Upper lobe of left lung (tissue), 6 donors: ENCODE results near the gene EPHA2. TPM values are rescaled to one million over a fixed set of nuclear protein-coding genes. Genes with fewer than 3 reads are reported as not detected.

Experiments
- ATAC-seq, 2 donors: fragments of 200-7000 bp; cut with Tn5 transposase; one replicate each; pipeline ENCODE4 v1.9.1; 2022; ENCODE audit warnings: mild to moderate bottlenecking in 2 of 2, moderate library complexity in 2 of 2; ENCODE audit not compliant: low FRiP score in 2 of 2
- DNase-seq, 2 donors: peaks; one replicate each; pipeline ENCODE4 v3.0.0-alpha.2; 2019 to 2020
- H3K27ac ChIP-seq, 4 donors: fragments of 200-600 bp; sonication (generic); one replicate each; pipeline ENCODE4 v1.5.1; 2016 to 2019
- H3K27me3 ChIP-seq, 4 donors: fragments of 200-600 bp; sonication (generic); one replicate each; pipeline ENCODE4 v1.5.1; 2017 to 2019
- H3K36me3 ChIP-seq, 4 donors: fragments of 200-600 bp; sonication (generic); one replicate each; pipeline ENCODE4 v1.5.1; 2016 to 2019
- H3K4me1 ChIP-seq, 4 donors: fragments of 200-600 bp; sonication (generic); one replicate each; pipeline ENCODE4 v1.5.1; 2018 to 2019
- H3K4me3 ChIP-seq, 4 donors: fragments of 200-600 bp; sonication (generic); one replicate each; pipeline ENCODE4 v1.5.1; 2017 to 2019; ENCODE audit warnings: mild to moderate bottlenecking in 2 of 4, moderate library complexity in 1 of 4
- H3K9me3 ChIP-seq, 4 donors: fragments of 200-600 bp; sonication (generic); one replicate each; pipeline ENCODE4 v1.5.1; 2018 to 2019
- EP300 ChIP-seq, 4 donors: sonication (generic); formaldehyde crosslinking; IDR thresholded peaks; one replicate each; pipeline ENCODE4 v1.5.1; 2017; ENCODE audit warnings: antibody characterized with exemption in 4 of 4, control low read depth in 2 of 4
- POLR2A ChIP-seq, 4 donors: fragments of 450-650 bp; IDR thresholded peaks; one replicate each; pipeline ENCODE4 v1.5.1; 2016 to 2017; ENCODE audit warnings: antibody characterized with exemption in 4 of 4, mild to moderate bottlenecking in 2 of 4
- POLR2AphosphoS5 ChIP-seq, 2 donors: sonication (generic); formaldehyde crosslinking; IDR thresholded peaks; one replicate each; pipeline ENCODE4 v1.5.1; 2017; ENCODE audit warnings: antibody characterized with exemption in 2 of 2
- WGBS, 2 donors: methylation state at CpG; one replicate each; pipeline ENCODE4 v1.1.5; 2017 to 2018; 5-methylcytosine and 5-hydroxymethylcytosine counted together
- total RNA-seq, 6 donors: library from RNA; depleted of rRNA in 4 of 6; stranded (reverse); fragments of >200 nt in 4 of 6; gene quantifications; one replicate each; pipeline versions ENCODE4 v1.1.0 to v1.2.1, GENCODE V29; 2016 to 2021
- TF ChIP-seq, protein P1 (sequence below), 6 experiments: fragments of 450-650 bp in 4 of 6; fragments of 200-600 bp in 2 of 6; sonication (generic) in 2 of 6; IDR thresholded peaks; one replicate each; pipeline ENCODE4 v1.5.1; 2016 to 2019; ENCODE audit warnings: antibody characterized with exemption in 6 of 6
- donor health status: DM: no; HTN: no; CAD: no; lungs with moderate emphysema.
- donor health status: DM: no; HTN: yes; CAD: no; lungs with severe emphysema.

EPHA2 gene
- total RNA-seq, 6 donors from 2014 or later: 21.0 to 66.3 (median 38.7) TPM

GRCh38 chr1:16150508-16150907, 5.4 kb downstream of the EPHA2 start:
- Histone ChIP-seq H3K36me3 (peaks cover 0 to 36% (median 25%) of the 10 kb centered on the region in 4 donors), H3K27ac (peak overlapping the region; percentile 40 to 96 (median 68)), H3K4me1 (peaks cover 68 to 74% (median 70%) of the 10 kb centered on the region in 4 donors), H3K27me3 (no peaks in the 10 kb centered on the region), H3K4me3 (no peak overlapping the region), H3K9me3 (no peaks in the 10 kb centered on the region)
- TF ChIP-seq, protein P1, sequence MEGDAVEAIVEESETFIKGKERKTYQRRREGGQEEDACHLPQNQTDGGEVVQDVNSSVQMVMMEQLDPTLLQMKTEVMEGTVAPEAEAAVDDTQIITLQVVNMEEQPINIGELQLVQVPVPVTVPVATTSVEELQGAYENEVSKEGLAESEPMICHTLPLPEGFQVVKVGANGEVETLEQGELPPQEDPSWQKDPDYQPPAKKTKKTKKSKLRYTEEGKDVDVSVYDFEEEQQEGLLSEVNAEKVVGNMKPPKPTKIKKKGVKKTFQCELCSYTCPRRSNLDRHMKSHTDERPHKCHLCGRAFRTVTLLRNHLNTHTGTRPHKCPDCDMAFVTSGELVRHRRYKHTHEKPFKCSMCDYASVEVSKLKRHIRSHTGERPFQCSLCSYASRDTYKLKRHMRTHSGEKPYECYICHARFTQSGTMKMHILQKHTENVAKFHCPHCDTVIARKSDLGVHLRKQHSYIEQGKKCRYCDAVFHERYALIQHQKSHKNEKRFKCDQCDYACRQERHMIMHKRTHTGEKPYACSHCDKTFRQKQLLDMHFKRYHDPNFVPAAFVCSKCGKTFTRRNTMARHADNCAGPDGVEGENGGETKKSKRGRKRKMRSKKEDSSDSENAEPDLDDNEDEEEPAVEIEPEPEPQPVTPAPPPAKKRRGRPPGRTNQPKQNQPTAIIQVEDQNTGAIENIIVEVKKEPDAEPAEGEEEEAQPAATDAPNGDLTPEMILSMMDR (IDR thresholded peaks at IDR 0.05): no peak
- no peak for TF ChIP-seq POLR2A (IDR thresholded peaks at IDR 0.05)
- TF ChIP-seq EP300 (IDR thresholded peaks at IDR 0.05): no peak
- no peak for TF ChIP-seq POLR2AphosphoS5 (IDR thresholded peaks at IDR 0.05)
- no peak for ATAC-seq
- WGBS, 2 donors: 62 to 74% methylated on average over 4 to 6 of the region's 6 CpGs
- DNase-seq: no peak

DNA sequence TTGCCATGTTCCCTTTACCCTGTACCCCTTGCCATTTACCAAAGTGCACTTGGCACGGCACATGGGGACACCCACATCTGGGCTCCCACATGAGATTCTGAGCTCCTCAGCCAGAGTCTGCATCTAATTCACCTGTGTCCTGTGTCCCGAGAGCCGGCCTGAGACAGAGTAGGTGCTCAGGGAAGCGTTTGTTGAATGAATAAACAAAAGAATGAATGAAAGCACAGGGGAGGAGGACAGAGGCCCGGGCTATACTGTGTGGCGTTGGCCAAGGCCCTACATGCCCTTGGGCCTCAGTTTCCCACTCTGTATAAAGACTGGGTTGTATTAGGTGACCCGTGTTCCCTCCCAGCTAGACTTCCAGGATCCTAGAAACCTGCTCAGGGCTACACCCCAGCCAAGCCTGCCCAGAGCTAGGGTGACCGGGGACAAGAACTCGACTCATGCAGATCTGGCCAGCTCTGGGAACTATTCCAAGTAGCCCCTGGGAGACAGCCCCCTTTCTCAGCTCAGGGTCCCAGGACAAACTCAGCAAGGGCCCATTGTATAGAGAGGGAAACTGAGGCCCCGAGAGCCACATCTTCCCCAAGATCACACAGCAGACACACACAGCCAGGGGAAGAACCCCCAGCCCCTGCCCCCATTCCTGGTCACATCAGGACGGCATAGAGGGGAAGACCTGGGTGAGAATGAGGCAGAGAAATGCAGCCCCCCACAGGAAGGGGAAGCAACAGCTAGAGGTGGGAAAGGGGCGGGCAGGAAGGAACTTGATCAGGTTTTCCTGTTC, 6.0 kb downstream of the EPHA2 start:
- no peak for DNase-seq
- Histone ChIP-seq H3K4me3 (no peak overlapping the region), H3K36me3 (peaks cover 0 to 36% (median 25%) of the 10 kb centered on the region in 4 donors), H3K27ac (peak overlapping the region in 3 of 4 donors; percentile 44 to 96 (median 91)), H3K4me1 (peaks cover 68 to 74% (median 71%) of the 10 kb centered on the region in 4 donors), H3K9me3 (no peaks in the 10 kb centered on the region), H3K27me3 (no peaks in the 10 kb centered on the region)
- no peak for ATAC-seq
- WGBS, 2 donors: 81 to 87% methylated on average over 9 to 12 of the region's 12 CpGs
- TF ChIP-seq POLR2AphosphoS5 (IDR thresholded peaks at IDR 0.05): no peak
- TF ChIP-seq, protein P1 (IDR thresholded peaks at IDR 0.05): no peak
- no peak for TF ChIP-seq EP300 (IDR thresholded peaks at IDR 0.05)
- no peak for TF ChIP-seq POLR2A (IDR thresholded peaks at IDR 0.05)

DNA sequence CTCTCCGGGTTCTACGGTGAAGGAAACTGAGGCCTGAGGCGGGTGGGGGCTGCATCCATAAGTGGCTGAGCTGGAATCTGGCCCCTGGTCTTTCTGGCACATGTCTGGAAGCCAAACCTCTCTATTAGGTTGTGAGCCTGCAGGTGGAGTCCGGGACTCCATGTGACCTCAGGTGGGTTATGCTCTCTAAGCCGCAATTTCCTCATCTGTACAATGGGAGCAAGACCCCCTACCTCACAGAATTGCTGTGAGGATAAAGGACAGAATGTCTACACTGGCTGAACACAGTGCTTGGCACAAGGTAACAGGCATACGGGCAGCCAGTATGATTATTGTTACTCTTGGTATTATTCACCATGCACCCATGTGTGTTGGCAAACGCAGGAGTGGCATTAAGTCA, 6.7 kb downstream of the EPHA2 start:
- no peak for TF ChIP-seq POLR2A (IDR thresholded peaks at IDR 0.05)
- TF ChIP-seq POLR2AphosphoS5 (IDR thresholded peaks at IDR 0.05): no peak
- TF ChIP-seq, protein P1 (IDR thresholded peaks at IDR 0.05): no peak
- no peak for TF ChIP-seq EP300 (IDR thresholded peaks at IDR 0.05)
- WGBS, 2 donors: 97 to 99% methylated on average over 6 to 7 of the region's 7 CpGs
- Histone ChIP-seq H3K27ac (no peak overlapping the region), H3K4me1 (peaks cover 70 to 76% (median 73%) of the 10 kb centered on the region in 4 donors), H3K9me3 (no peaks in the 10 kb centered on the region), H3K4me3 (no peak overlapping the region), H3K27me3 (no peaks in the 10 kb centered on the region), H3K36me3 (peaks cover 0 to 36% (median 25%) of the 10 kb centered on the region in 4 donors)
- ATAC-seq (no peak), DNase-seq (no peak)

DNA sequence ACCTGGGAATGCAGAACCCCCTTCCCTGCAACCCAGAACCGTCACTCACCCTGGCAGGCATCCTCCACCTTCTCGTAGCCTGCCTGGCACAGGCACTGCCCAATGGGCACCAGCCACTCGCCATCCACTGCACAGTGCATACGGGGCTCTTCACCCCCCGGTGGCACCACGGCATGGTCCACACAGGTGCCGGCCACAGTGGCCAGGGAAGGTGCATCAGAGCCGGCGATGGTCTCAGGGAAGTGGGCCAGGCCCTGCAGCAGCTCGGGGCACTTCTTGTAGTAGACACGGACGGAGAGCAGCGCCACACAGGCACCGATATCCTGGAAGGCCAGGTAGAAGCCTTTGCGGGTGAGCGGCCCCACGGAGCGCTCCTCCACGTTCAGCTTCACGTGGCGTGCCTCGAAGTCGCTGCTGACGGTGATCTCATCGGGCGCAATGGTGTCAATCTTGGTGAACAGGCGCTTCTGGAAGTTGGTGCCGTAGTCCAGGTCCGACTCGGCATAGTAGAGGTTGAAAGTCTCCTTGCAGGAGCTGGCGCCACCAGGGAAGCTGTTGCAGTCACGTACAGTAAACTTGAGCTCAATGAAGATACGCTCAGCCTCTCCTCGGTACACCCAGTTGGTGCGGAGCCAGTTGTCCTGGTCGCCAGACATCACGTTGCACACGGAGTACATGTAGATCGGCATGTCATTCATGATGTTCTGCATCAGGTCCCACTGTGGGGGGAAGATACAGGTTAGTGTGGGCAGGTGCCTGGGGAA, 7.4 kb downstream of the EPHA2 start:
- no peak for TF ChIP-seq POLR2AphosphoS5 (IDR thresholded peaks at IDR 0.05)
- TF ChIP-seq, protein P1 (IDR thresholded peaks at IDR 0.05): no peak
- no peak for TF ChIP-seq POLR2A (IDR thresholded peaks at IDR 0.05)
- TF ChIP-seq EP300 (IDR thresholded peaks at IDR 0.05): no peak
- Histone ChIP-seq H3K4me3 (no peak overlapping the region), H3K36me3 (peaks cover 0 to 36% (median 25%) of the 10 kb centered on the region in 4 donors), H3K27ac (no peak overlapping the region), H3K27me3 (no peaks in the 10 kb centered on the region), H3K4me1 (peaks cover 70 to 76% (median 73%) of the 10 kb centered on the region in 4 donors), H3K9me3 (no peaks in the 10 kb centered on the region)
- DNase-seq (no peak), ATAC-seq (no peak)
- 90 to 97% methylated on average over 25 to 37 of the region's 39 CpGs for WGBS, 2 donors
